Activated CD8-positive, alpha-beta memory T cell treated with anti-CD3 and anti-CD28 coated beads, Interleukin-2, amount 50 U/mL, for 4 hours (primary cell): ENCODE results near the gene TNF.
A peak's percentile ranks its signal among the peaks of the same experiment; 100 is the strongest.

Experiments used
- DNase-seq: peaks from one replicate; pipeline ENCODE4 v3.0.0-alpha.2; 2020

Gene TNF

DNA sequence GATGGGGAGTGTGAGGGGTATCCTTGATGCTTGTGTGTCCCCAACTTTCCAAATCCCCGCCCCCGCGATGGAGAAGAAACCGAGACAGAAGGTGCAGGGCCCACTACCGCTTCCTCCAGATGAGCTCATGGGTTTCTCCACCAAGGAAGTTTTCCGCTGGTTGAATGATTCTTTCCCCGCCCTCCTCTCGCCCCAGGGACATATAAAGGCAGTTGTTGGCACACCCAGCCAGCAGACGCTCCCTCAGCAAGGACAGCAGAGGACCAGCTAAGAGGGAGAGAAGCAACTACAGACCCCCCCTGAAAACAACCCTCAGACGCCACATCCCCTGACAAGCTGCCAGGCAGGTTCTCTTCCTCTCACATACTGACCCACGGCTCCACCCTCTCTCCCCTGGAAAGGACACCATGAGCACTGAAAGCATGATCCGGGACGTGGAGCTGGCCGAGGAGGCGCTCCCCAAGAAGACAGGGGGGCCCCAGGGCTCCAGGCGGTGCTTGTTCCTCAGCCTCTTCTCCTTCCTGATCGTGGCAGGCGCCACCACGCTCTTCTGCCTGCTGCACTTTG lies at the start of gene TNF:
Gene TNF, plus strand, starts transcription at position 231 of the 567 bp plus-strand sequence. Its CDS starts 177 bp downstream, at position 408.
- DNase-seq, result peak; percentile 64

DNA sequence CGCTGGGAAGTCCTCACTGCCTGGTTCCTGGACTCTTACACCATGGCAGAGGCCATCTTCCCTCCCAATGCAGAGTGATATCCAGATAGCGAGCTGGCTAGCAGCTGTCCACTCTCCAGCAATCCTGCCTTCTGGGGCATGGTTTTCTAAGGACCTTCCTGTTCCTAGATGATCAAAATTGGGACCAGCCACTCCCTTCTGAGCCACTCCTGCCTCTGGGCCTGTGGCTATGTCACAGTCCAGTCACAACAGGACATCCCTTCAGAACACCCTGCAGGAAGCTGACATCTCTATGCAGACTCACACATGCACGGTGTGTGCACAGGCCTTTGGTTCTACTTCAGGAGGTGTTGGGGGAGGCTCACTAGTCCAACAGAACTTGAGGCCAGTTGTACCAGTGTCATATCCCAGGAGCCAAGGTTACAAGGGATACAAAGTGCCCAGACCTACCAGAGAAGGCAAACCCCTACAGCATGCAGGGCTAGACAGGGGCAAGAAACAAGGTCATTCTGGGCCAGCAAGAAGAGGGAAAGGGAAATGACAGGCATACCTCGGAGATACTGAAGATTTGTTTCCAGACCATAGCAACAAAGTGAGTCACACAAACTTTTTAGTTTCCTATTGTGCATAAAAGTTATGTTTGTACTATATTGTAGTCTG lies 49.3 kb upstream of the TNF start:
- DNase-seq, result no peak

- no peak for DNase-seq
Observed at GRCh38 chr6:31528307-31528777, 47.0 kb upstream of the TNF start.

DNA sequence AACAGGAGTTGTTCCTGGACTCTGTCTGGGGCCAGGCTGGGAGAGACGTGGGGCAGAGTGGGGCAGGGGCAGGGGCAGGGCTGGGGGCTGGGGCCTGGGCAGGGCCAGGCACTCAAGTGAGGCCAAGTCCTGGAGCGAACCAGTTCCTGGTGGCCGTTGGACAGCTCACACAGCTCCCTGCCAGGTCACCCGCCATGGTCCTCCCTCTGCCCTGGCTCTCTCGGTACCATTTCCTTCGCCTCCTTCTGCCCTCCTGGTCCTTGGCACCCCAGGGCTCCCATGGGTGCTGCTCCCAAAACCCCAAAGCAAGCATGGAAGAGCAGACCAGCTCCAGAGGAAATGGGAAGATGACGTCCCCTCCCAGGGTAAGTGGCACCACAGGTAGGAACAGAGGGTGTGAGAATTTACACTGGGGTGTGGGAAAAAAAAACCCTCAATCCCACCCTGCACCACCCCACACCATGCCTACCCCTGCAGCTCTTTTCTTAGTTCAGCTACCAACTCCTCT lies 46.5 kb upstream of the TNF start, which contains the start of gene MCCD1:
Gene MCCD1, plus strand, starts transcription at position 142 of the 508 bp plus-strand sequence. Its CDS starts 53 bp downstream, at position 195.
- no peak for DNase-seq

DNA sequence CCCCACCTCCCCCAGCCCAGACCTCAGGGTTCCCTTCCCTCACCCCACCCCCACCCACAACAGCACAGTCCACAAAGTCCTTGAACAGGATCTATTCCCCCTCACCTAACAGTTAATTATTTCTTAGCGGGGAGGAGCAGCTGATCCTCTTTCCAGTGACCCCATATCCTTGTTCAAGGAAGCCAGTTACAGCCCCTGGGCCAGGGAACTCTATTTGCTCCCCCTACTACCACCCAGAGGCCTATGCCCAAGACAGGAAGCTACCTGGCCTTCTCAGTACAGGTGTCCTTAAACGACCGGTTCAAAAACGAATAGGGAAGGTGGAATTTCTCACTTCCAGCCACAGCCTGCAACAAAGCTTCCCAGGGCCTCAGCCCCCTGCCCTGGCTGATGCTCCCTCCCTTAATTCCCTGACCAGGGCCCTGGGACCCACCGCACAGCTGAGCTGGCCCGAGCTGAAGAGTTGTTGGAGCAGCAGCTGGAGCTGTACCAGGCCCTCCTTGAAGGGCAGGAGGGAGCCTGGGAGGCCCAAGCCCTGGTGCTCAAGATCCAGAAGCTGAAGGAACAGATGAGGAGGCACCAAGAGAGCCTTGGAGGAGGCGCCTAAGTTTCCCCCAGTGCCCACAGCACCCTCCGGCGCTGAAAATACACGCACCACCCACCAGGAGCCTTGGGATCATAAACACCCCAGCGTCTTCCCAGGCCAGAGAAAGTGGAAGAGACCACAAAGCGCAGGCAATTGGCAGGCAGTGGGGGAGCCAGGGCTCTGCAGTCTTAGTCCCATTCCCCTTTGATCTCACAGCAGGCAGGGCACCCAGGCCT lies 45.8 kb upstream of the TNF start:
- DNase-seq, result no peak

DNA sequence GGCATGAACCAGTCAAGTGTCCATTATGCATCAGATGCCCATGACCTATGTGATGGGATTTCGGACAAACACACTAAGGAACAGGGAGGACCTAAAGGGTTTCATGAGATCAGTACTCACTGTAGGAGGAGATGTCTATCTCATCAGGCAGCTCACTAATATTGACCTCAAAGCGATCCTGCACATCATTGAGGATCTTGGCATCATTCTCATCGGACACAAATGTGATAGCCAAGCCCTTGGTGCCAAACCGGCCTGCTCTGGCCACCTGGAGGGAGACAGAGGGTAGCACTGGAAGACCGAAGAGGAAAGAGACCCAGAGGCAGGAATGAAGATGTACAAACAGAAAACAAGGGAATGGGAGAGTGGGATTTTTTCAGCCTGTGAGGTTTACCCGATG lies 44.7 kb upstream of the TNF start:
- DNase-seq, result no peak

GRCh38 chr6:31531162-31531561 lies 44.2 kb upstream of the TNF start:
- no peak for DNase-seq

- no peak for DNase-seq
Observed at GRCh38 chr6:31531771-31532643, 43.4 kb upstream of the TNF start.

GRCh38 chr6:31532644-31533454 lies 42.5 kb upstream of the TNF start:
- no peak for DNase-seq

- no peak for DNase-seq
Observed at GRCh38 chr6:31533455-31533841, 41.9 kb upstream of the TNF start.

GRCh38 chr6:31534011-31534410 lies 41.4 kb upstream of the TNF start:
- no peak for DNase-seq

GRCh38 chr6:31534521-31535040 lies 40.8 kb upstream of the TNF start:
- no peak for DNase-seq

DNA sequence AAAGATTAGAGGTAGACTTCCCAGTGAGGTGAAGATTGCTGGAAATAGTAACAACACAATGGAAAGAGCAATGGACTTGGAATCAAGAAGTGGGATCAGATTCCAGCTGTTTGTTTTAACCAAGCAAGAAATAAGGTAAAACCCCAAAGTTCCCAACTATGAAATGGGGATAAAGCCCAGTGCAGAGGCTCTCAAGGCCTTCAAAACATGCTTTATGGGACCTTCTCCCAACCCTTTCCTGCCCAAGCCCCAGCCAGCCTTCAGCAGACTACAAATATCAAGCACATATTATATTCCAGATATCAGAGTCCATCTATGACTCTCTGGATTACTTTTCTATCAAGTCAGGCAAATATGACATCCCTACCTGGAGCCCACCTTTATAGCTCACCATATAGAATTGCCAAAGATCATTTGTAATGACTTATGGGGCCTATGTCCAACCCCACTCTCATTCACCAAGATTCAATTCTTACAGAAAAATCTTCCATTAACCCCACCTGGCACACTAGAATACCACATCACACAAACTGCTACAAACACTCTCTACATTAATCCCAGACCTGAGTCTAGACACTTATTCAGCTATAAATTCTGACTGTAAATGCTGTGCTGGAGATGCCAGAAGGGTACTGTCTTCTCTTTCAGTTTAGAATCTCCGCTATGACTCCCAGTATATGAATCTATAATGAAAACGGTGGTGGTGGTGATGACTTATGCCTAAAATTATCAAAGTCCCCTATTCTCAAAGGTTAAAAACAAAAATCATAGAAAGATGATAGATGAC lies 39.6 kb upstream of the TNF start:
- DNase-seq, result no peak

DNA sequence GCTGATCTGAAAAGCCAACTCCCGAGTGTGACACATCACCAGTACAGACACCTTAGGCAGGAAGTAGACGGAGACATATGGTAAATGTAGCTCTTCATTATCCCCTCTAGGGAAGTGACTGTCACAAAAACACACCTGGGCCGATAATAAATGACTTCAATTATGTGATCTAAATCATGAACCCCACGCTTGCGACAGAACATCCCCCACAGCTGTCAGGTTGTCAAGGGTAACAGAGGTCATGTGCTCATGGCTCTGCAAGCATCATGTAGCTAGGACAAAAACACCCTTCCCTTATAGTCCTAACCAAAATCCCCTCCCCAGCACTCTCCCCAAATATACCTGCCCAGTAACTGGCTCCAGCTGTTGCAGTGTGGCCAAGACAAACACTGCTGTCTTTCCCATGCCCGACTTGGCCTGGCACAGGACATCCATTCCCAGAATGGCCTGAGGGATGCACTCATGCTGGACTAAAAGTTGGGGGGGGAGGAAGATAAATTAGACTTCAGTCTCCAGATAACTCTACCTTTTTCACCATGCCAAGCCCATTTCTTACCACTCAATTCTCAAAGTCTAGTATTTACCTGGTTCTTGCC lies 36.5 kb upstream of the TNF start:
- DNase-seq, result no peak

DNA sequence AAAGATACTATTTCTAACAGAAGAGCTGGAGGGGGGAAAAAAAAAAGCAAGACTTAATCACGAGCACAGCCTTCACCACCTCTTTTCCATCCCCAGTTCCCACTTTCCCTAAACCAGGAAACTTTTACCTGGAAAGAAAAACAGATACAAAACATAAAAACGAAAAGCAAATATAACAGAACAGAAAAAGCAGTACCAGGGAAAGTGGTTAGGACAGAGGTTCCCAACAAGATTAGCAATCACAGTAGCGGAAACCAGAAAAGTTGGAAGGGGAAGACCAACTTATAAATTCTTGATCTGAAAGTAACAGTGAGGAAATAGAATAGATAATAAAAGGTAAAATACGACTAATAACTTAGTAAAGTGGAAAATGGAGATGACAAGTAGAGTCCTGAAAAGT lies 34.7 kb upstream of the TNF start:
- DNase-seq, result no peak

DNA sequence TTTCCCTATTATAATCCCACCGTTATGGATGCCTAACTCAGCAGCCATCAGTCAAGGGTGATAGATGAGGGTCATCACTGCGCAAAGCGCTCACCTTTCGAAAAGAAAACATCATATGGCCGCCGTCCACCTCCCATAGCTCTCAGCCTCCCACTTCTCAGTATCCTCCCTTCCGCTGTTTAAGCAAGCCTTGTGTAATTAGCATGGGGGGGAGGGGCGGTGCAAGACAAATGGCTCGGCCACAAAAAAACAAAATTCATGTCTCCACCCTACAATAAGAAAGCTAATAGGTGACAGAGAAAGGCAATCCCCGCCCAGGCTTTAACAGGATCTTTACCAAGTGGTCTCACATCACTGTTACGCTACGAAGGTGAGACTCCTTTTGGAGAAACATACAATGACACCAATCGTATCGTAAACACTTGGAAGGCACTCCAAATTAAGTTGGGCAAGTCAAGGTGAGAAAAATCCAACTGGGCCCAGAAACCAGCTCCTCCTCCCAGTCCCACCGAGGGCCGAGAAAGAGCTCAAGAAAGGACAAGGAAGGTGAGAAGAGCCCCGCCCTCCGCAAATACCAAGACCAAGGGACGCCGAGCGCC lies 34.2 kb upstream of the TNF start:
- DNase-seq, result peak; percentile 64

GRCh38 chr6:31541658-31542521 lies 33.5 kb upstream of the TNF start, which contains the start of gene DDX39B:
TSS of gene DDX39B (minus strand) at chr6:31542003. CDS start at chr6:31540532, 1,471 bp downstream.
- DNase-seq, result peak; percentile 90

- no peak for DNase-seq
Observed at GRCh38 chr6:31543639-31544038, 31.7 kb upstream of the TNF start.

GRCh38 chr6:31544676-31545075 lies 30.7 kb upstream of the TNF start:
- no peak for DNase-seq
